HG03558 (cell line): Measurements from ENCODE around the gene DUSP7.

Experiments used
- ATAC-seq: cut with Tn5 transposase; IDR thresholded peaks from one replicate; pipeline ENCODE4 v1.9.1; 2021; ENCODE audit warnings: moderate number of reproducible peaks; ENCODE audit not compliant: unreplicated experiment; ENCODE audit errors: extremely low read depth

Gene DUSP7

DNA sequence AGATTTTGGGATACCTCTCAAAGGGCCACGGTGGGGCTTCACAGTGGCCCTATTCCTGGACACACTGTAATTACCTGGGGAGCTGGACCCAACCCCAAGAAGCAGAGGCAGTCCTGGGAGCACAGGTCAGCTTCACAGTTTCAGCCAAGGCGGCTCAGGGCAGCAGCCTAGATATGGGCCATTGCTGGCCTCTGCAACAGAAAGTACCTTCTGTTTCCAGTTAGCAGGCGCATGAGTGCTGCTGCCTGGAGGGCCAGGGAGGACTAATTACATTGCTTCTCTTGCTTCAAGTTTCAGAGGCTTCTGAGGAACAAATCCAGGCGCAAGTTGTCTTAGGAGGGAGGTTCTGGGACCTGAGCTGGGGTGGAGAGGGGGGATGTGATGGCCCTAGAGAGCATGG, 13.5 kb upstream of the DUSP7 start:
- no peak for ATAC-seq

DNA sequence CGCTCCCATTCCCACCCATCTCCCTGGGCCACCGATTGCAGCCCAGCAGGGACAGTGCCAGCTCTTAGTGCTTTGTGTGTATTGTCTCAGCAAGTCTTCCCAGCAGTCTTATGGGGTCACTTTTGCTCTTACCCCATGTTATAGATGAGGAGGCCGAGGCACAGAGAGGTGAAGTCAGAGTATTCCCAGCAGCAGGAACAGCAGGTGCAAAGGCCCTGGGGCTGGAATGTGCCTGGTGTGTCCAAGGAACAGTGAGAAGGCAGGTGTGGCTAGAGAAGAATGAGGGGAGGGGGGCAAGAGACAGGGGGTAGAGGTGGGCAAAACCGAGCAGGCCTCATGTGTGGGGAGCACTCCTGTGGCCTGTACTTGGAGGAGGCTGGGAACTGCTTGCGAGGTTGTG, 12.8 kb upstream of the DUSP7 start:
- no peak for ATAC-seq

- ATAC-seq, result no peak
These were observed 12.4 kb upstream of the DUSP7 start for GRCh38 chr3:52068730-52069129.

GRCh38 chr3:52068055-52068571, 11.7 kb upstream of the DUSP7 start:
- no peak for ATAC-seq

GRCh38 chr3:52067526-52067925, 11.2 kb upstream of the DUSP7 start:
- no peak for ATAC-seq

- no peak for ATAC-seq
These were observed 10.7 kb upstream of the DUSP7 start for GRCh38 chr3:52067046-52067445.

DNA sequence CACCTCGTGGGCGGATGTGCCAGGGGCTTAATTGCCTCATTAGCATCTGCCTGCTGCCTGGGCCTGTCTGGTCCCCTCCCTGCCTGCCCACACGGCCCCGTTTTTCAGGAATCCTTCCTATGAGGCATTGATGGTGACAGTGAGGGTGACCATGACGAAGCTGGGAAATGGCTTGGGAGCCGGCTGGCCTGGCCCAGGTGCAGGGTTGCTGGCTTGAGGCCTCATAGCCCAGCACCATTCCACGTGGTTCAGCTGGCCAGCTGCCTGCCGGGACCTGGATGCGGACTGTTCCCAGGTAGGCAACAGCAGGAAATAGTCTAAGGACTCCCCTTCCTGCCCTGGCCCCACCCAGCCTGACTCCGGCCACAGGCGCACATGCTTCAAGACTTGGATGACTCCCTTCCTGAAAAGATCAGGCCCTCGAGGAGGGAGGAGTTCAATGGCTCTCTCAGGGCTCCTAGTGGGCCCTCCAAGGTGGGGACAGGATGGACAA, 8.9 kb upstream of the DUSP7 start:
- no peak for ATAC-seq

- ATAC-seq, result no peak
These were observed 8.2 kb upstream of the DUSP7 start for GRCh38 chr3:52064561-52064960.

GRCh38 chr3:52063026-52063723, 6.8 kb upstream of the DUSP7 start:
- ATAC-seq, result no peak

- ATAC-seq, result no peak
These were observed 6.1 kb upstream of the DUSP7 start for GRCh38 chr3:52062505-52062904.

DNA sequence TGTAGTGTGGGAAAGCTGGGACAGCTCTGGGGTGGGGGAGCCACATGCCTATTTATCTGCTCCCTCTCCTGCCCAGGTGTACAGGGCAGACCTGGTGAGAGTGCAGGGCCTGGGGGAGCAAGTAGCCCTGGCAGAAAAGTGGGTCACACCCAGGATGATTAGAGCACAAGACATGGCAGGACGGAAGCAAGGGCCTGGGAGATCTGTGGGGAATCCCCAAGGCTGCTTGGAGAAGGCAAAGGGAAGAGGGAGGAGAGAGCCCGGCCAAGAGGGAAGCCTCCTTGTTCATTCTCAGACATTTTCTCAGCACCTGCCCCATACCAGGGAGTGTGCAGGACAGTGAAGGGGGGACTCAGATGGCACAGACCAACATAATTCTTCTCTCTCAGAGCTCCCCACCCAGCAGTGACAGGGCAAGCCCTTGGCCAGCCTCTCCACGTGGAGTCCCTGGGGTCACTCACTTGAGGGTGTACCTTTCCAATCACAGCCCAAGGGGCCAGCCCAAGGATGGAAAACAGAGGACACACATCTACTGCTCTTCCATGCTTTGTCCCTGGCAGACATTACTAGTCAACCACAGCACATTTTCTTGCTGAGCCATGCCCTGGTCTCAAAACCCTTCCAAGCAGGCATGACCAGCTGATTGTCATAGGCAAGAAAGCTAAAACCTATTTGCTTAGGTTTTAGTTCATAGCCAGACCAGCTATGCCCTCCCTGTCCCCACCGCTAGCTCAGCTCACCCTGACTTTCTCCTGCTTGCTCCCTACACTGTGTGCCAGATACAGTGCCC, 4.9 kb upstream of the DUSP7 start:
- no peak for ATAC-seq

DNA sequence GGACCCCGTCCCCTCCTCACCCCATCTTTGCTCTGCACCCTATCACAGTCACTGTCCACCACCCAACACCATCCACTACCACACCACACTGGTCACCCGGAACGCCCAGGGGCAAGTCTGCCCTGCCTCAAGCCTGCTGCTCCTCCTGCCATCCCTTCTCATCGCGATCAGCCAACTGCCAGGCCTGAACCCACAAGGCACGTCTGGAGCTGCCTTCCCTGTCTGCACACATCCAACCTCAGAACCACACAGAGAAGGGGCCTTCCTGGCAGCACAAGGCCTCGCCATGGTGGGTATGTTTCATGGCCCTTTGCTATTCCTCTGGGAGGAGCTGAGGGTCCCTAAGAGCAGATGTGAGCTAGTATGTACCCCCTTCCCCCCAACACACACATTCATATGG, 3.4 kb upstream of the DUSP7 start:
- ATAC-seq, result no peak

DNA sequence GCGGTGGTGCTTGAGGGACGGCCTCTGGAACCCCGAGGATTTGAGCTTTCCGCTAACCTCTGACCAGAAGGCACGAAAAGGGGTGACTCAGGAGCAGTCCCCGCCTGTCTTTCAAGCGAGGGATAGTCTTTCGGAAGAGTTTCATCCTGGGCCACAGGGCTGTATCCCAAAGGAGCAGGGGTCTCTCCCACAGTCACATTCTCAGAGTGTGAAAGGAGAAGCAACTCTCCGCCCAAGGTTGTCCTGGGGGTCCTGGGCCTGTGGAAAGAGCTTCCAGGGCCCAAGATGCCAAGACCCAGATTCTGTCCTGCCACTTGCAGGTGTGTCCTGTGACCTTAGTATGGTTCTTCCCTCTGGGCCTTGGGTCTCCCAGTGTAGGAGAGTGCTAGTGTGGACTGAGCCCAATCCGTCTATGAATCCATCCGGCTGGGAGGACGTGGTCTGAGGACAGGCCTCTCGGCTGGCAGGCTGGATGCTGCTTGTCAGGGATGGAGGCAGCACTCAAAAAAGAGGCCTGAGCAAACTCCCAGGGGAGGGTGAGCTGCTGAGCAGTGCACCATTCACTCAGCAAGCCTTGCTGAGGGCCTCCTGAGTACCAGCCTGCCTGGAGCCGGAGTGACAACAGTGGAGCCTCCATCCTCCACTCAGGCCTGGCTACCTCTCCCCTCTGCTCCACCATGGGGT, 1.6 kb upstream of the DUSP7 start:
- no peak for ATAC-seq

- ATAC-seq, result peak; percentile 67
These were observed 819 bp upstream of the DUSP7 start for GRCh38 chr3:52056968-52057811.

- ATAC-seq, result no peak
These were observed 627 bp downstream of the DUSP7 start for GRCh38 chr3:52055537-52056351.

DNA sequence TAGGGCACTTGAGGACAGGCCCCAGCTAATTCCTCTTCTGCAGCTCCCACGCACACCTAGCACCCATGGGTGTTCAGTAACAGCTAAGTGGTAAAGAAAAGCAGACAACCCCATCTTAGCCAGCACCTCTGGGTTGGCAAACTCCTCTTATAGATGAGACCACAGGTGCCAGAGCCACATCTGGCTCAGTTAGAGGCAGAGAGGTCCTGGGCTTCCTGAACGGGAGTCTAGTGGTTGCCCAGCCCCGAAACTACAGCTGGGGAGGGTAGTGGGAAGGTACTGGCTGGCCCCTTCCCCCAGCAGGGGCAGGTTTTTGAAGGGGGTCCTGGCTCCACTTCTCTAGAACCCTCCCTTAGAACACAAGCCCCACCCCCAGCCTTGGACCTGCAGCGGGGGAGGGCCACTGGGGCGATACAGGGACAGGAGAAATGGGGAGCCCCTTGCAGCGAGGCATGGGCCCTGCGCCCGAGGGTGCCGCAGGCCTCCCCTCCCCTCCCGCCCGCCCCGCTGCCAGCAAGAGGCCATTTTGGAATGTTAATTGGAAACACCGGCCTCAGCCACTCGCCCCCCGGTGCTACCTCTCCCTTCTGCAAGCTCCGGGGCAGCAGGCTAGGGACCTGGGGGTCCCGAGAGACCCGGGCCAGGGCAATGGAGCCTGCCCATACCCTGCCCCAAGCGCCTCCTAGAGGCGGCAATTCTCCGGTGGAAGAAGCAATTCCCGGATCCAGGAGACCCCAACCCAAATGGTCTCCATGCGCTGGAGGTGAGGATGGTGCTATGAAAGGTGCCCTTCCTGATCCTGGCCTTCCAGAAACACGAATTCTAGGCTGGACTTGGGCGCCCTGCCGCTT, 1.5 kb downstream of the DUSP7 start:
- ATAC-seq, result no peak

- ATAC-seq, result no peak
These were observed 2.8 kb downstream of the DUSP7 start for GRCh38 chr3:52053307-52054304.
